ENCODE data around the gene LYRM1. TPM values are rescaled to one million over a fixed set of nuclear protein-coding genes. Genes with fewer than 3 reads are reported as not detected.
"Not testable (repeated sequence)": the region's sequence is repeated elsewhere in the genome, so short reads cannot be mapped to it uniquely, and the experiment has no call there.

Gene LYRM1
- 25.2 and 48.2 TPM in 2 replicates for total RNA-seq (2014; rRNA removed; shearing (Covaris generic))

DNA sequence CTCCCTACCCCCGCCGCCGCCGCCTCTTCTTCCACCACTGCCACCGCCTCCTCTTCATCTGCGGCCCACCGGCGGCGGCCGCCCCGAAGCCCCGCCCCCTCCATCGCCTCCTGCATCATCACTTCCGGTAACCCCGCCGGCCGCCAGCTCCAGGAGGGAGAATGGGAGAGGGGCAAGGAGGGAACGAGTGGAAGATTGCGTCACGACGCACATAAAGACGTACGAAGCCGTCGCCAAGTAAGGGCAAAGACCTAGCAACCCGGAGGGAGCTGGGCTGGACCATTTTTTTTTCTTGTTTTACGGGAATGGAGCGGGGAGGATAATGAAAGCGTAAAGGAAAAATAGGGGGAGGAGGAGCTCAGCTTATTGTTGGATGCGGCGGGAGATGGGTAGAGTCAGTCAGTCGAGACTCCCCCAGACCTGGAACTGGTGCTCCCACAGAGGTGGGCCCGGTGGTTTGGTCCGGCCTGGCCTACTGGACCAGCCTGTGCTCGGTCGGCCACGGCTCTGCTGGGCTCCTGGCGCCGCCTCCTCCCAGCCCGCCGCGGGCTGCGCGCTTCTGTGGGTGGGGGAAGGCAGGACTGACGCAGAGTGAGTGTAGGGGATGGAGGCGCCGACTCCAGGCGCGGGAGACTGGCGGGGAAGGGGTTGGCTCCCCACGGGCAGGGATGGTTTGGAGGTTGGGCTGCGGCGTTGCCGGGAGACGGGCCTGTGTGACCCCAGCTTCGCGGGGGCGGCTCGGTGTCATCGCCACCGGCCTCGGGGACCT is at the start of gene LYRM1, which contains the start of gene DCUN1D3:
Gene LYRM1 (plus strand): TSS at position 473 of the 769 bp plus-strand sequence. CDS start 14,785 bp downstream, outside the sequence.
Gene DCUN1D3 (minus strand): TSS at position 60 of the 769 bp plus-strand sequence. CDS start 37,820 bp downstream, outside the sequence.
- peak within 1 kb of the TSS; percentile 73 for H3K4me3 ChIP-seq
- no peaks in the 10 kb centered on the region for H3K9me3 ChIP-seq (replicated peaks)
- H3K36me3 ChIP-seq: peaks cover 37% of the 10 kb centered on the region
- H3K27ac ChIP-seq: peak within 1 kb of the TSS; percentile 98
- H3K27me3 ChIP-seq (replicated peaks): no peaks in the 10 kb centered on the region
- peak; percentile 99 for DNase-seq (ENCODE audit: low read depth in 1 of 2, low spot score in 2 of 2)
- peaks cover 43% of the 10 kb centered on the region for H3K4me1 ChIP-seq (replicated peaks)

DNA sequence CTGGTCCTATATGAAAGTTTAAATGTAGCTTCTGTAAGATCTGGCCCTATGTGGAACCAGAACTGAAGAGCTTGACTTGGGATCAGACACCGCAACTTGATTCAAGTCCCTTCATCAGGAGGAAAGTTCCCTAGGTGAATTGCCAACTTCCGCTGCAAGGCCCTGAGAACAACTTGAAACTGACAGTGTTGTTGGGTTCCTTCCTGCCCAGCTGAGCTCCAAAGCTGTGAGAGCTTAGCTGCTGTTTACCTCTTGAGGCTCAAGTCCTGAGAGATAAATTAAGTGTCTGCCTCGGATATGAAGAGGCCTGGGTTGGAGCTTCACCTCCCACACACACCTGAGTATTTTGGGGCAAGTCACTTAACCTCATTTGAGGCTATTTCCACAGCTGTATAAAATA is 49.6 kb upstream of the LYRM1 start:
- H3K27me3 ChIP-seq (replicated peaks): no peaks in the 10 kb centered on the region
- no peaks in the 10 kb centered on the region for H3K9me3 ChIP-seq (replicated peaks)
- peaks cover 7% of the 10 kb centered on the region; the same call in 1 of the 2 replicates for H3K4me1 ChIP-seq (replicated peaks)
- H3K4me3 ChIP-seq: no peak overlapping the region
- no peak for DNase-seq (ENCODE audit: low read depth in 1 of 2, low spot score in 2 of 2)
- H3K27ac ChIP-seq: no peak overlapping the region
- H3K36me3 ChIP-seq: peaks cover 70% of the 10 kb centered on the region

- H3K9me3 ChIP-seq (replicated peaks): no peaks in the 10 kb centered on the region
- H3K4me1 ChIP-seq (replicated peaks): peaks cover 7% of the 10 kb centered on the region; the same call in 1 of the 2 replicates
- no peak overlapping the region for H3K27ac ChIP-seq
- no peak overlapping the region for H3K4me3 ChIP-seq
- peak in 1 of 2 experiments; percentile 21 for DNase-seq (ENCODE audit: low read depth in 1 of 2, low spot score in 2 of 2)
- no peaks in the 10 kb centered on the region for H3K27me3 ChIP-seq (replicated peaks)
- H3K36me3 ChIP-seq: peaks cover 68% of the 10 kb centered on the region
These were observed 49.0 kb upstream of the LYRM1 start for GRCh38 chr16:20851601-20852000.

DNA sequence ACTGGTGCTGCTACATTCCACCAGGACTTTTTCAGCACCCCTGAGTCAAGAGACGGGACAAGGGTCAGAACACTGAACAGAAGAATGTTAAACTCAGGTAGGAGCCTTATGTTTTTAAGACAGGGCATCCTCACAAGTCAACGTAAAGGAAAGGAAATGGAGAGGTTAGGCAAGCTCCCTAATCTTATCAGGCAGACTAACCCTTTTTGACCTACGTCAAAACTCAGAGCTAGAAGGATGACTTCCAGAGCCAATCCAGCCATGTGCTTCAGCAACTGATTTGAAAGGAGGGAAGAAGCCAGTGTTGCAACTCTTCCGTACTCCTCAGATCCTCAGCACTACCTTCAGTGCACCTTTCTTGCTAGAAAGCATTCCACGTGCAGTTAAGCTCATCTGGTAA is 47.4 kb upstream of the LYRM1 start:
- Histone ChIP-seq H3K4me3 (no peak overlapping the region), H3K4me1 (replicated peaks) (peaks cover 7% of the 10 kb centered on the region; the same call in 1 of the 2 replicates), H3K27me3 (replicated peaks) (no peaks in the 10 kb centered on the region), H3K9me3 (replicated peaks) (no peaks in the 10 kb centered on the region), H3K27ac (no peak overlapping the region), H3K36me3 (peaks cover 71% of the 10 kb centered on the region)
- DNase-seq (ENCODE audit: low read depth in 1 of 2, low spot score in 2 of 2): no peak

DNA sequence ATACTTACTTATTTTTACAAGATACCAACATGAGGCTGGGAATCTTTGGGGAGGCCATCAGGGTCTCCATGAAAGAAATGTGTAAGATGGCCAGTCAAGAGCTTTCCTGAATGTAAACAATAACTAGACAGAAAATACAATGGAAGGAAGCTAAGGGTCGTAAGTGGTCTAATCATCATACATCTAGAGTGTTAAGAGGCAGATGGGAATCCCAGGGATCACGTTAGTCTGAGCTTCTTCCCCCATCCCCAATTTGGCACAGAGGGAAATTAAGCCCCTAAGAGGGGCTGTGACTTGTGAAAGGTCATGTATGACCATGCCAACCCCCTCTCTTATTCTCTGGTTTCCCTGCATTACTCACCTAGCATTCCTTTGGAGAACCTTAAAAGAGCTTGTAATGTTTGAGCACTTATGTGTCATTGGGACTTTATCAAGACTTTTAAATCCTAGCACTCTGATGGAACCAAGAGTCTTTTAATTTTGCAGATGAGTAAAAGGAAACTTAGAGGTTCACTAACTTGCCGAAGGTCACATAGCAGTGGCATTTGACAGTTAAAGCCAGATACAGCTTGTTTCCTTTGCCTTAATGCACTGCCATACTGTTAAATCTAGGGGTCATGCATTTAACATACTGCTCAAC is 46.5 kb upstream of the LYRM1 start:
- H3K36me3 ChIP-seq: peaks cover 61% of the 10 kb centered on the region
- no peak for DNase-seq (ENCODE audit: low read depth in 1 of 2, low spot score in 2 of 2)
- H3K27ac ChIP-seq: no peak overlapping the region

GRCh38 chr16:20854963-20855362 is 45.6 kb upstream of the LYRM1 start:
- Histone ChIP-seq H3K4me3 (no peak overlapping the region), H3K4me1 (replicated peaks) (peaks cover 7% of the 10 kb centered on the region; the same call in 1 of the 2 replicates), H3K27ac (no peak overlapping the region), H3K36me3 (peaks cover 60% of the 10 kb centered on the region), H3K27me3 (replicated peaks) (no peaks in the 10 kb centered on the region), H3K9me3 (replicated peaks) (no peaks in the 10 kb centered on the region)
- DNase-seq (ENCODE audit: low read depth in 1 of 2, low spot score in 2 of 2): no peak

More for the DNA sequence above, 46.5 kb upstream of the LYRM1 start:
- Histone ChIP-seq H3K9me3 (replicated peaks) (no peaks in the 10 kb centered on the region), H3K27me3 (replicated peaks) (no peaks in the 10 kb centered on the region), H3K4me1 (replicated peaks) (peaks cover 7% of the 10 kb centered on the region; the same call in 1 of the 2 replicates), H3K4me3 (no peak overlapping the region)

- Histone ChIP-seq H3K36me3 (peaks cover 62% of the 10 kb centered on the region), H3K9me3 (replicated peaks) (no peaks in the 10 kb centered on the region), H3K4me3 (no peak overlapping the region), H3K4me1 (replicated peaks) (no peaks in the 10 kb centered on the region), H3K27me3 (replicated peaks) (no peaks in the 10 kb centered on the region), H3K27ac (no peak overlapping the region)
- DNase-seq (ENCODE audit: low read depth in 1 of 2, low spot score in 2 of 2): no peak
These were observed 43.3 kb upstream of the LYRM1 start for GRCh38 chr16:20857281-20857680.

GRCh38 chr16:20859229-20859628 is 41.3 kb upstream of the LYRM1 start:
- Histone ChIP-seq H3K9me3 (replicated peaks) (no peaks in the 10 kb centered on the region), H3K36me3 (peaks cover 55% of the 10 kb centered on the region), H3K27me3 (replicated peaks) (no peaks in the 10 kb centered on the region)

GRCh38 chr16:20859699-20860098 is 40.9 kb upstream of the LYRM1 start:
- no peak overlapping the region for H3K27ac ChIP-seq
- peaks cover 2% of the 10 kb centered on the region; the same call in 1 of the 2 replicates for H3K4me1 ChIP-seq (replicated peaks)
- peaks cover 54% of the 10 kb centered on the region for H3K36me3 ChIP-seq
- no peak for DNase-seq (ENCODE audit: low read depth in 1 of 2, low spot score in 2 of 2)
- no peaks in the 10 kb centered on the region for H3K27me3 ChIP-seq (replicated peaks)
- H3K4me3 ChIP-seq: no peak overlapping the region
- no peaks in the 10 kb centered on the region for H3K9me3 ChIP-seq (replicated peaks)

More at GRCh38 chr16:20859229-20859628, 41.3 kb upstream of the LYRM1 start:
- no peak overlapping the region for H3K27ac ChIP-seq
- no peaks in the 10 kb centered on the region for H3K4me1 ChIP-seq (replicated peaks)
- H3K4me3 ChIP-seq: no peak overlapping the region
- DNase-seq (ENCODE audit: low read depth in 1 of 2, low spot score in 2 of 2): no peak

GRCh38 chr16:20860361-20860760 is 40.2 kb upstream of the LYRM1 start:
- no peak for DNase-seq (ENCODE audit: low read depth in 1 of 2, low spot score in 2 of 2)
- Histone ChIP-seq H3K4me1 (replicated peaks) (peaks cover 6% of the 10 kb centered on the region), H3K27ac (no peak overlapping the region), H3K27me3 (replicated peaks) (no peaks in the 10 kb centered on the region), H3K9me3 (replicated peaks) (no peaks in the 10 kb centered on the region), H3K4me3 (no peak overlapping the region), H3K36me3 (peaks cover 49% of the 10 kb centered on the region)

DNA sequence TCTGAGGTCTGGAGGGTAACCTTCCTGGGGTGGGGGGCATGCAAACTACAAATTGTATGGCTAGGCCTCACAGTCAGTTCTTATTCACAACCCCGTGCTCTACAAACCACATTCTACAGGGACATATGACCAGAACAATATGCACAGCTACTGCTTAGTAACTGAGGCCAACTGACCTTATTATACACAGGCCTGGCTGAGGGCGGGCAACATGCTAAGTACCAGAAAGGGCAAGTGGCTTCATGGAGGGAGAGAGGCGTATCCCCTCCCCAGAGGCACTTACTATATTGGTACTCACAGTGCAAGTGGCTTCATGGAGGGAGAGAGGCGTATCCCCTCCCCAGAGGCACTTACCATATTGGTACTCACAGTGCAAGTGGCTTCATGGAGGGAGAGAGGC is 39.6 kb upstream of the LYRM1 start:
- H3K4me3 ChIP-seq; DNase-seq (ENCODE audit: low read depth in 1 of 2, low spot score in 2 of 2); H3K27me3 ChIP-seq (replicated peaks); H3K27ac ChIP-seq; H3K9me3 ChIP-seq (replicated peaks): not testable (repeated sequence)
- Histone ChIP-seq H3K4me1 (replicated peaks) (peaks cover 12% of the 10 kb centered on the region), H3K36me3 (peaks cover 43% of the 10 kb centered on the region)

DNA sequence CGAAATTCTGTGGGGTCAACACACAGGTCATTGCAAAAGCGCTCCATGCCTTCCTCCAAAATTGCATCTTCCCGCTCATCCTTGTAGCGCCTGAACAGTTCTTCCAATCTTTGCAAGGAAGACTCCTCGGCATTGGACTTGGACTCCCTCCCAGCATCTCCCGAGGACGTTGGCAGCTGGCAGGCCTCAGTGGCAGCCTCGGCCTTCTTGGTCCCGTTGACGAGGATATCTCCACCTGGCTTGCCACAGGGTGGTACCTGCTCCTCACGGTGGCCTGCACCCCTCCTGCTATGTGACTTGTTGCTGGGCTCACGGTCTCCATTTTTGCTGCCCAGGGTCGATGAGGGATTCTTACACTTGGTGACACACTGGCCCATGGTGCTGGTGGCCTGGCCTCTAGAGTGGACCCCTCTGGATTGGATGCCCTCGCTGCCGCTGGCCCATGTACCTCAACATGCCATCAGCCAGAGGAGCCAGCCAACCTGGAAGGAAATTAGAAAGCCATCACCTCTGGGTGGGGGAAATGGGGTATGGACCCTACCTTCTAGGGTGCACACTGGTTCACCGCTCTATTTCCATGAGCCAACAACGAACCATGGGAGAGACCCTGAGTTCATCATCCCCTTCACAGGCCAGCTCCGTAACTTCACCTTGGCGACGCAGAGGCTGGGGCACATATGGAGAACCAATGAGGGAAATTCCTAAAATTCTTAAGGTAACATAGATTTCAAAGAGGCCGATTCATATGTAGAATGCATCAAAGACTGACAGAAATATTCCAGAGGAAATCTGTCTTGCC is 38.2 kb upstream of the LYRM1 start:
- no peak overlapping the region for H3K27ac ChIP-seq
- peaks cover 31% of the 10 kb centered on the region for H3K36me3 ChIP-seq
- no peak for DNase-seq (ENCODE audit: low read depth in 1 of 2, low spot score in 2 of 2)
- H3K4me3 ChIP-seq: no peak overlapping the region
- no peaks in the 10 kb centered on the region for H3K9me3 ChIP-seq (replicated peaks)
- no peaks in the 10 kb centered on the region for H3K27me3 ChIP-seq (replicated peaks)
- H3K4me1 ChIP-seq (replicated peaks): peaks cover 23% of the 10 kb centered on the region

GRCh38 chr16:20864376-20864775 is 36.2 kb upstream of the LYRM1 start:
- not testable (repeated sequence) for DNase-seq (ENCODE audit: low read depth in 1 of 2, low spot score in 2 of 2); H3K27ac ChIP-seq; H3K27me3 ChIP-seq (replicated peaks); H3K9me3 ChIP-seq (replicated peaks); H3K4me3 ChIP-seq
- H3K36me3 ChIP-seq: peaks cover 31% of the 10 kb centered on the region
- H3K4me1 ChIP-seq (replicated peaks): peaks cover 27% of the 10 kb centered on the region
